SK-N-SH (cell line): ENCODE measurements around the gene FLYWCH2. TPM values are rescaled to one million over a fixed set of nuclear protein-coding genes. Genes with fewer than 3 reads are reported as not detected.

Experiments
- CTCF ChIA-PET: fragments of 300-600, 350-600 bp; formaldehyde crosslinking; extraction: SDS; loops from one replicate; lab custom pipeline; 2021; lab: Yijun Ruan, JAX
- POLR2A ChIA-PET: fragments of 350-600 bp; sonication (Branson Sonifier 250); formaldehyde crosslinking; extraction: SDS; loops from one replicate; lab custom pipeline; 2020; ENCODE audit warnings: antibody characterized with exemption, inconsistent platforms; lab: Yijun Ruan, JAX
- DNase-seq: peaks from one replicate; pipeline ENCODE4 v3.0.0; 2012
- H2AFZ ChIP-seq: fragments of 200-600 bp; sonication (generic); 2 replicates; pipeline ENCODE4 v1.8.1; 2016; ENCODE audit warnings: antibody characterized with exemption, mild to moderate bottlenecking, low read depth
- H3F3A ChIP-seq: fragments of 200-600 bp; sonication (generic); replicated peaks from 2 replicates; pipeline ENCODE3; 2016; ENCODE audit warnings: antibody characterized with exemption, mild to moderate bottlenecking; ENCODE audit not compliant: insufficient read depth
- H3K27ac ChIP-seq, 2 experiments: fragments of 200-500 bp in 1 of 2; fragments of 200-600 bp in 1 of 2; sonication (Bioruptor generic) in 1 of 2; sonication (generic), shearing (Covaris generic) in 1 of 2; 2 replicates each; pipeline versions ENCODE4 v1.5.1 to v1.6.1; 2014 to 2016; ENCODE audit warnings: low read depth in 2 of 2, inconsistent platforms in 1 of 2, low read length in 1 of 2, mild to moderate bottlenecking in 1 of 2, mixed read lengths in 1 of 2
- H3K27me3 ChIP-seq: fragments of 200-600 bp; sonication (generic), shearing (Covaris generic); 2 replicates; pipeline ENCODE4 v1.6.1; 2016; ENCODE audit warnings: mixed run types; ENCODE audit not compliant: insufficient read depth
- H3K36me3 ChIP-seq, 2 experiments: fragments of 200-500 bp in 1 of 2; fragments of 200-600 bp in 1 of 2; sonication (Bioruptor generic) in 1 of 2; sonication (generic) in 1 of 2; replicated peaks in 1 of 2; 2 replicates each; pipeline versions ENCODE3 to v1.5.1; 2014 to 2016; ENCODE audit warnings: low read length in 1 of 2, mild to moderate bottlenecking in 1 of 2; ENCODE audit not compliant: insufficient read depth in 2 of 2, control insufficient read depth in 1 of 2
- H3K4me1 ChIP-seq, 2 experiments: fragments of 200-500 bp in 1 of 2; fragments of 200-600 bp in 1 of 2; sonication (Bioruptor generic) in 1 of 2; sonication (generic), shearing (Covaris generic) in 1 of 2; 2 replicates each; pipeline versions ENCODE4 v1.5.1 to v1.6.1; 2014 to 2016; ENCODE audit warnings: low read depth in 1 of 2, low read length in 1 of 2, mixed run types in 1 of 2; ENCODE audit not compliant: insufficient read depth in 2 of 2, control insufficient read depth in 1 of 2
- H3K4me2 ChIP-seq: fragments of 200-600 bp; sonication (generic), shearing (Covaris generic); 2 replicates; pipeline ENCODE4 v1.6.1; 2017; ENCODE audit warnings: mixed run types
- H3K4me3 ChIP-seq, 2 experiments: fragments of 200-500 bp in 1 of 2; fragments of 200-600 bp in 1 of 2; sonication (Bioruptor generic) in 1 of 2; sonication (generic), shearing (Covaris generic) in 1 of 2; 2 replicates each; pipeline versions ENCODE4 v1.5.1 to v1.8.1; 2014 to 2016; ENCODE audit warnings: low read depth in 2 of 2, inconsistent platforms in 1 of 2, low read length in 1 of 2, mild to moderate bottlenecking in 1 of 2, mixed read lengths in 1 of 2, moderate library complexity in 1 of 2
- H3K79me2 ChIP-seq: fragments of 200-600 bp; sonication (generic); 2 replicates; pipeline ENCODE4 v1.8.1; 2017; ENCODE audit warnings: mild to moderate bottlenecking; ENCODE audit not compliant: insufficient read depth
- H3K9ac ChIP-seq: fragments of 200-600 bp; sonication (generic); 2 replicates; pipeline ENCODE4 v1.6.1; 2017; ENCODE audit warnings: mixed run types
- H3K9me2 ChIP-seq: fragments of 200-600 bp; sonication (generic); 2 replicates; pipeline ENCODE4 v1.6.1; 2017; ENCODE audit warnings: mixed run types
- H3K9me3 ChIP-seq: fragments of 200-600 bp; sonication (generic); 2 replicates; pipeline ENCODE4 v1.6.1; 2017; ENCODE audit warnings: mixed run types, mild to moderate bottlenecking, moderate library complexity
- H4K20me1 ChIP-seq: fragments of 200-600 bp; sonication (generic); 2 replicates; pipeline ENCODE4 v1.6.1; 2017; ENCODE audit warnings: mild to moderate bottlenecking, mixed run types; ENCODE audit not compliant: insufficient read depth
- CHD2 ChIP-seq: fragments of 150-350 bp; IDR thresholded peaks from 2 replicates; pipeline ENCODE4 v1.6.1; 2018; ENCODE audit warnings: low read length; ENCODE audit not compliant: partially characterized antibody
- FOSL2 ChIP-seq: IDR thresholded peaks from 2 replicates; pipeline ENCODE4 v1.4.0; 2012; ENCODE audit warnings: low read depth, mild to moderate bottlenecking, moderate library complexity, borderline replicate concordance
- GABPA ChIP-seq: IDR thresholded peaks from 2 replicates; pipeline ENCODE4 v1.4.0; 2012; ENCODE audit warnings: low read depth, mild to moderate bottlenecking
- MAX ChIP-seq: IDR thresholded peaks from 2 replicates; pipeline ENCODE4 v1.4.0; 2012; ENCODE audit warnings: low read depth
- MXI1 ChIP-seq: IDR thresholded peaks from 2 replicates; pipeline ENCODE4 v1.6.1; 2012; ENCODE audit warnings: mild to moderate bottlenecking, low read depth, low read length, improper control_type of control experiment
- NFIC ChIP-seq: IDR thresholded peaks from 2 replicates; pipeline ENCODE4 v1.4.0; 2012; ENCODE audit warnings: borderline replicate concordance
- NRF1 ChIP-seq: IDR thresholded peaks from 2 replicates; pipeline ENCODE4 v1.6.1; 2012; ENCODE audit warnings: low read depth, mild to moderate bottlenecking, low read length
- POLR2AphosphoS5 ChIP-seq: IDR thresholded peaks from 2 replicates; pipeline ENCODE4 v1.6.1; 2012; ENCODE audit warnings: low read depth, low read length
- RCOR1 ChIP-seq: fragments of 150-350 bp; IDR thresholded peaks from 2 replicates; pipeline ENCODE4 v1.6.1; 2017; ENCODE audit warnings: antibody characterized with exemption, low read length
- RFX5 ChIP-seq: IDR thresholded peaks from 2 replicates; pipeline ENCODE4 v1.6.1; 2012; ENCODE audit warnings: mild to moderate bottlenecking, improper control_type of control experiment, low read length
- SIN3A ChIP-seq: IDR thresholded peaks from 2 replicates; pipeline ENCODE4 v1.6.1; 2012; ENCODE audit warnings: low read depth, mild to moderate bottlenecking, low read length, moderate library complexity, borderline replicate concordance
- SMC3 ChIP-seq: IDR thresholded peaks from 2 replicates; pipeline ENCODE4 v1.6.1; 2012; ENCODE audit warnings: low read depth, low read length, improper control_type of control experiment
- TAF1 ChIP-seq: IDR thresholded peaks from 2 replicates; pipeline ENCODE4 v1.6.1; 2012; ENCODE audit warnings: low read depth, mild to moderate bottlenecking, low read length, moderate library complexity, borderline replicate concordance
- WGBS: methylation state at CpG from one replicate; pipeline ENCODE4 v1.1.6; 2017; ENCODE audit warnings: low lambda C conversion rate; 5-methylcytosine and 5-hydroxymethylcytosine counted together
- polyA plus RNA-seq, 3 experiments: library from polyadenylated mRNA; depleted of rRNA; stranded (reverse); fragments of >200 nt; gene quantifications; 2 replicates each; pipeline ENCODE4 v1.2.3, GENCODE V29; 2012
- TF ChIP-seq, protein P1 (sequence below): IDR thresholded peaks from 2 replicates; pipeline ENCODE4 v1.6.1; 2012; ENCODE audit warnings: mild to moderate bottlenecking, low read depth, low read length, moderate library complexity
- TF ChIP-seq, protein P2 (sequence below): IDR thresholded peaks from 2 replicates; pipeline ENCODE4; 2012
- TF ChIP-seq, protein P3 (sequence below): fragments of 150-350 bp; IDR thresholded peaks from 2 replicates; pipeline ENCODE4 v1.6.1; 2017; ENCODE audit warnings: antibody characterized with exemption, low read length, low read depth, borderline replicate concordance

FLYWCH2 gene
- polyA plus RNA-seq, 1 of the 3 experiments (the other 2 are of a cell fraction), result 64.8 TPM

DNA sequence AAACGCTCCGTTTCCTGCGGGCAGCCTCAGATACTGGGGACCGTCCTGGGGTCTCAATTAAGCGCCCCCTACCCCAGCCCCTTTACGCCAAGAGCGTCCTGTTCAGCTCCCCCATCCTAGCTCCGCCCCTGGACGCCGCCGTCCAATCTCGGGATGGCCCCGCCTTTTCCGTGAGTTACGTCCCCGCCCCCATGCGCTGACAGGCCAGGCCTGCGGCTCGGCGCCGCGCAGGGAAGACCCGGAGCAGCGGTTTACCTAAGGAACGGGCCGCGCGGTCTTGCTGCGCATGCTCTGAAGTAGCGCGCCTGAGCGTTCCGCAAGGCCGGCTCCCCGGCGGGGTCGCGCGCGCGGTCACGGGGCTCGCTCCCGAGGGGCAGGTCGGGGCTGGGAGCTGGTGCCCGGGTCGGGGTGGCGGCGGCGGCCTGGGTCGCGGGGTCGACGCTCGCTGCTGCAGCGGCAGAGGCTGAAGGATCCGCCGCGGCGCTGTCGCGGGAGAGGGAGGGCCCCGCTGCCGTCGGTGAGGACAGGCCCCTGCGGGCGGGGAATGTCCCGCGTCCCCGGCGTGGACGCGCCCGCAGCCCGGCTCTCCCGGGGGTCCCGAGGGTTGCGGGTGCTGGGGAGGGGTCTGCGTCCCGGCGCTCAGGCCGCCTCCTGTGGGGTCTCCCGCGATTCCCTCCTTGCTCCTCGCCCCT, 28.8 kb downstream of the FLYWCH2 start, which contains the start of gene FLYWCH1:
TSS of gene FLYWCH1 (plus strand) at position 294 of the 692 bp plus-strand sequence. CDS start 17,755 bp downstream, outside the sequence.
- peak within 1 kb of the TSS; percentile 53 to 65; a peak in 3 of 4 replicates for H3K27ac ChIP-seq
- H3K36me3 ChIP-seq, result peaks cover 4 to 19% of the 10 kb centered on the region in 2 experiments
- WGBS, result 0% methylated on average over 8 of the region's 85 CpGs
- H3K4me1 ChIP-seq, result peaks cover 7 to 17% of the 10 kb centered on the region in 2 experiments; a peak in 3 of 4 replicates
- peak within 1 kb of the TSS; percentile 75 for H3K9ac ChIP-seq
- no peaks in the 10 kb centered on the region for H4K20me1 ChIP-seq
- peak within 1 kb of the TSS; percentile 93 for H2AFZ ChIP-seq
- no peaks in the 10 kb centered on the region for H3K9me3 ChIP-seq
- H3K9me2 ChIP-seq, result no peaks in the 10 kb centered on the region
- peak within 1 kb of the TSS; percentile 65 to 96 for H3K4me3 ChIP-seq
- ChIA-PET CTCF (interaction anchor here (0.6 to 7.4 kb wide), 11 partner anchors 9 to 193 kb away, joined by 3 to 54 read pairs (median 5); partner anchors contain the start of gene PRSS22), POLR2A (interaction anchor here (0.7 to 3.1 kb wide), 2 partner anchors 29 to 66 kb away, joined by 3 to 12 read pairs; partner anchors contain the start of gene FLYWCH2)
- H3K4me2 ChIP-seq, result peak within 1 kb of the TSS; percentile 94
- H3K27me3 ChIP-seq, result no peaks in the 10 kb centered on the region
- peaks cover 24% of the 10 kb centered on the region for H3K79me2 ChIP-seq
- peaks cover 33% of the 10 kb centered on the region for H3F3A ChIP-seq
- peak; percentile 97 for DNase-seq
- TF ChIP-seq RCOR1 (no peak), POLR2AphosphoS5 (peak; percentile 56), TAF1 (peak; percentile 67), GABPA (0 out of 2 replicates have a peak, but pooled peaks have one; percentile 7), FOSL2 (no peak), RFX5 (peak; percentile 29; the same call in 1 of the 2 replicates), SMC3 (no peak), NRF1 (peak; percentile 90), MXI1 (peak; percentile 80; the same call in 1 of the 2 replicates), SIN3A (peak; percentile 84; the same call in 1 of the 2 replicates), CHD2 (peak; percentile 65), NFIC (no peak), MAX (no peak)
- TF ChIP-seq, protein P1, sequence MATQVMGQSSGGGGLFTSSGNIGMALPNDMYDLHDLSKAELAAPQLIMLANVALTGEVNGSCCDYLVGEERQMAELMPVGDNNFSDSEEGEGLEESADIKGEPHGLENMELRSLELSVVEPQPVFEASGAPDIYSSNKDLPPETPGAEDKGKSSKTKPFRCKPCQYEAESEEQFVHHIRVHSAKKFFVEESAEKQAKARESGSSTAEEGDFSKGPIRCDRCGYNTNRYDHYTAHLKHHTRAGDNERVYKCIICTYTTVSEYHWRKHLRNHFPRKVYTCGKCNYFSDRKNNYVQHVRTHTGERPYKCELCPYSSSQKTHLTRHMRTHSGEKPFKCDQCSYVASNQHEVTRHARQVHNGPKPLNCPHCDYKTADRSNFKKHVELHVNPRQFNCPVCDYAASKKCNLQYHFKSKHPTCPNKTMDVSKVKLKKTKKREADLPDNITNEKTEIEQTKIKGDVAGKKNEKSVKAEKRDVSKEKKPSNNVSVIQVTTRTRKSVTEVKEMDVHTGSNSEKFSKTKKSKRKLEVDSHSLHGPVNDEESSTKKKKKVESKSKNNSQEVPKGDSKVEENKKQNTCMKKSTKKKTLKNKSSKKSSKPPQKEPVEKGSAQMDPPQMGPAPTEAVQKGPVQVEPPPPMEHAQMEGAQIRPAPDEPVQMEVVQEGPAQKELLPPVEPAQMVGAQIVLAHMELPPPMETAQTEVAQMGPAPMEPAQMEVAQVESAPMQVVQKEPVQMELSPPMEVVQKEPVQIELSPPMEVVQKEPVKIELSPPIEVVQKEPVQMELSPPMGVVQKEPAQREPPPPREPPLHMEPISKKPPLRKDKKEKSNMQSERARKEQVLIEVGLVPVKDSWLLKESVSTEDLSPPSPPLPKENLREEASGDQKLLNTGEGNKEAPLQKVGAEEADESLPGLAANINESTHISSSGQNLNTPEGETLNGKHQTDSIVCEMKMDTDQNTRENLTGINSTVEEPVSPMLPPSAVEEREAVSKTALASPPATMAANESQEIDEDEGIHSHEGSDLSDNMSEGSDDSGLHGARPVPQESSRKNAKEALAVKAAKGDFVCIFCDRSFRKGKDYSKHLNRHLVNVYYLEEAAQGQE, result no peak
- TF ChIP-seq, protein P2, sequence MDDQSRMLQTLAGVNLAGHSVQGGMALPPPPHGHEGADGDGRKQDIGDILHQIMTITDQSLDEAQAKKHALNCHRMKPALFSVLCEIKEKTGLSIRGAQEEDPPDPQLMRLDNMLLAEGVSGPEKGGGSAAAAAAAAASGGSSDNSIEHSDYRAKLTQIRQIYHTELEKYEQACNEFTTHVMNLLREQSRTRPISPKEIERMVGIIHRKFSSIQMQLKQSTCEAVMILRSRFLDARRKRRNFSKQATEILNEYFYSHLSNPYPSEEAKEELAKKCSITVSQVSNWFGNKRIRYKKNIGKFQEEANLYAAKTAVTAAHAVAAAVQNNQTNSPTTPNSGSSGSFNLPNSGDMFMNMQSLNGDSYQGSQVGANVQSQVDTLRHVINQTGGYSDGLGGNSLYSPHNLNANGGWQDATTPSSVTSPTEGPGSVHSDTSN, result peak; percentile 53
- TF ChIP-seq, protein P3, sequence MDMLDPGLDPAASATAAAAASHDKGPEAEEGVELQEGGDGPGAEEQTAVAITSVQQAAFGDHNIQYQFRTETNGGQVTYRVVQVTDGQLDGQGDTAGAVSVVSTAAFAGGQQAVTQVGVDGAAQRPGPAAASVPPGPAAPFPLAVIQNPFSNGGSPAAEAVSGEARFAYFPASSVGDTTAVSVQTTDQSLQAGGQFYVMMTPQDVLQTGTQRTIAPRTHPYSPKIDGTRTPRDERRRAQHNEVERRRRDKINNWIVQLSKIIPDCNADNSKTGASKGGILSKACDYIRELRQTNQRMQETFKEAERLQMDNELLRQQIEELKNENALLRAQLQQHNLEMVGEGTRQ, result no peak
